Choroid plexus epithelial cell (primary cell): Measurements from ENCODE around the gene RALGDS.

ENCODE experiments used
- DNase-seq: peaks from one replicate; pipeline ENCODE4 v3.0.0-alpha.2; 2010; ENCODE audit warnings: low read depth
- H3K4me3 ChIP-seq: 2 replicates; pipeline ENCODE4 v1.5.1; 2011; ENCODE audit warnings: low read depth, mild to moderate bottlenecking, control low read depth, low read length, moderate library complexity
- TF ChIP-seq, protein P1 (sequence below): conservative IDR thresholded peaks from 2 replicates; pipeline ENCODE4 v1.5.1; 2011; ENCODE audit warnings: low read depth, mild to moderate bottlenecking, control low read depth, inconsistent platforms, low read length, moderate library complexity

The RALGDS gene

DNA sequence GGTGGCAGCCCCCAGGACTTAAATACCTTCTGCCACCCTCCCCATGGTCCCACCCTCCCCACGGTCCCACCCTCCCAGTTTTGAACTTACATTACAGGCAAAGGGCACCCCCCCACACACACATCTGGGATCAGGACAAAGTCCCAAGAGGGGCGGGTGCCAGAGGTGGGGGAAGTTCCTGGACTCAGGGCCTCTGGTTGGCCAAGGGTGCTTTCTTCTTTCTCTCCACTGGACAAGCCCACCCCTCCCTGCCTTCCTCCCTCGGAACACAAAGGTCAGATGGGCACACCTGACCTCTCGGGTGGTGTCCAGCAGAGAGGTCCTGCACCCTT, 19.1 kb upstream of the RALGDS start:
- no peak overlapping the region for H3K4me3 ChIP-seq
- no peak for DNase-seq
- TF ChIP-seq, protein P1, sequence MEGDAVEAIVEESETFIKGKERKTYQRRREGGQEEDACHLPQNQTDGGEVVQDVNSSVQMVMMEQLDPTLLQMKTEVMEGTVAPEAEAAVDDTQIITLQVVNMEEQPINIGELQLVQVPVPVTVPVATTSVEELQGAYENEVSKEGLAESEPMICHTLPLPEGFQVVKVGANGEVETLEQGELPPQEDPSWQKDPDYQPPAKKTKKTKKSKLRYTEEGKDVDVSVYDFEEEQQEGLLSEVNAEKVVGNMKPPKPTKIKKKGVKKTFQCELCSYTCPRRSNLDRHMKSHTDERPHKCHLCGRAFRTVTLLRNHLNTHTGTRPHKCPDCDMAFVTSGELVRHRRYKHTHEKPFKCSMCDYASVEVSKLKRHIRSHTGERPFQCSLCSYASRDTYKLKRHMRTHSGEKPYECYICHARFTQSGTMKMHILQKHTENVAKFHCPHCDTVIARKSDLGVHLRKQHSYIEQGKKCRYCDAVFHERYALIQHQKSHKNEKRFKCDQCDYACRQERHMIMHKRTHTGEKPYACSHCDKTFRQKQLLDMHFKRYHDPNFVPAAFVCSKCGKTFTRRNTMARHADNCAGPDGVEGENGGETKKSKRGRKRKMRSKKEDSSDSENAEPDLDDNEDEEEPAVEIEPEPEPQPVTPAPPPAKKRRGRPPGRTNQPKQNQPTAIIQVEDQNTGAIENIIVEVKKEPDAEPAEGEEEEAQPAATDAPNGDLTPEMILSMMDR = no peak

GRCh38 chr9:133139246-133140173, 18.5 kb upstream of the RALGDS start:
- H3K4me3 ChIP-seq = no peak overlapping the region
- TF ChIP-seq, protein P1 = no peak
- DNase-seq = no peak

GRCh38 chr9:133137451-133138231, 16.6 kb upstream of the RALGDS start:
- DNase-seq = no peak
- H3K4me3 ChIP-seq = no peak overlapping the region
- TF ChIP-seq, protein P1 = no peak

- peak; percentile 64 for DNase-seq
- TF ChIP-seq, protein P1 = no peak
- no peak overlapping the region for H3K4me3 ChIP-seq
Observed at GRCh38 chr9:133135146-133135745, 14.2 kb upstream of the RALGDS start.

- TF ChIP-seq, protein P1 = no peak
- no peak for DNase-seq
- H3K4me3 ChIP-seq = no peak overlapping the region
Observed at GRCh38 chr9:133134388-133135145, 13.5 kb upstream of the RALGDS start.

GRCh38 chr9:133133681-133134387, 12.8 kb upstream of the RALGDS start:
- TF ChIP-seq, protein P1 = peak; percentile 6
- no peak overlapping the region for H3K4me3 ChIP-seq
- peak; percentile 95 for DNase-seq
